Type B pancreatic cell (in vitro differentiated cells): ENCODE data around the gene DAZAP1. TPM values are rescaled to one million over a fixed set of nuclear protein-coding genes. Genes with fewer than 3 reads are reported as not detected.

Experiments used
- DNase-seq: peaks from one replicate; pipeline ENCODE4 v3.0.0; 2021; ENCODE audit warnings: mixed read lengths; ENCODE audit not compliant: unreplicated experiment; ENCODE audit errors: extremely low spot score
- H3K27ac Mint-ChIP-seq: 2 replicates; pipeline ENCODE4 v1.8.0; 2021; ENCODE audit warnings: mild to moderate bottlenecking, mixed read lengths
- H3K27me3 Mint-ChIP-seq: 2 replicates; pipeline ENCODE4 v1.8.0; 2021; ENCODE audit warnings: mixed read lengths
- H3K36me3 Mint-ChIP-seq: 2 replicates; pipeline ENCODE4 v1.8.0; 2021; ENCODE audit warnings: mixed read lengths
- H3K4me1 Mint-ChIP-seq: one replicate; pipeline ENCODE4 v1.8.0; 2021; ENCODE audit warnings: mixed read lengths; ENCODE audit not compliant: unreplicated experiment
- H3K4me3 Mint-ChIP-seq: 2 replicates; pipeline ENCODE4 v1.8.0; 2021; ENCODE audit warnings: mild to moderate bottlenecking, mixed read lengths
- H3K9me3 Mint-ChIP-seq: 2 replicates; pipeline ENCODE4 v1.8.0; 2021; ENCODE audit warnings: mixed read lengths
- CTCF ChIP-seq: fragments of 200-600 bp; sonication (generic); conservative IDR thresholded peaks from 2 replicates; pipeline ENCODE4 v1.5.0; 2021; ENCODE audit warnings: antibody characterized with exemption, mild to moderate bottlenecking
- total RNA-seq: library from RNA; stranded (reverse); gene quantifications from 2 replicates; pipeline ENCODE4 v1.2.1, GENCODE V29; 2021; ENCODE audit warnings: low replicate concordance

The DAZAP1 gene
- total RNA-seq, 1 donor from 2014 or later, result 124 TPM

GRCh38 chr19:1455336-1456120 lies 48.1 kb downstream of the DAZAP1 start:
- H3K27me3 Mint-ChIP-seq, result peaks cover 56% of the 10 kb centered on the region
- peak overlapping the region; percentile 41 for H3K4me3 Mint-ChIP-seq
- no peak overlapping the region for H3K27ac Mint-ChIP-seq
- TF ChIP-seq CTCF, result no peak
- no peak for DNase-seq
- H3K36me3 Mint-ChIP-seq, result no peaks in the 10 kb centered on the region
- no peaks in the 10 kb centered on the region for H3K9me3 Mint-ChIP-seq
- H3K4me1 Mint-ChIP-seq, result peaks cover 9% of the 10 kb centered on the region

- no peak for DNase-seq
- no peaks in the 10 kb centered on the region for H3K36me3 Mint-ChIP-seq
Measured at GRCh38 chr19:1456121-1456900, 48.9 kb downstream of the DAZAP1 start.

GRCh38 chr19:1457031-1457739 lies 49.8 kb downstream of the DAZAP1 start:
- Mint-ChIP-seq H3K9me3 (no peaks in the 10 kb centered on the region), H3K27ac (no peak overlapping the region), H3K36me3 (no peaks in the 10 kb centered on the region), H3K4me3 (no peak overlapping the region), H3K27me3 (peaks cover 39% of the 10 kb centered on the region), H3K4me1 (peaks cover 4% of the 10 kb centered on the region)
- peak; percentile 22 for TF ChIP-seq CTCF
- no peak for DNase-seq

More at GRCh38 chr19:1456121-1456900, 48.9 kb downstream of the DAZAP1 start:
- Mint-ChIP-seq H3K4me1 (peaks cover 4% of the 10 kb centered on the region), H3K27me3 (peaks cover 48% of the 10 kb centered on the region), H3K27ac (no peak overlapping the region), H3K9me3 (no peaks in the 10 kb centered on the region), H3K4me3 (no peak overlapping the region)
- TF ChIP-seq CTCF, result no peak

GRCh38 chr19:1457892-1458291 lies 50.5 kb downstream of the DAZAP1 start:
- Mint-ChIP-seq H3K27ac (no peak overlapping the region), H3K9me3 (no peaks in the 10 kb centered on the region), H3K4me1 (peaks cover 4% of the 10 kb centered on the region), H3K27me3 (peaks cover 32% of the 10 kb centered on the region), H3K4me3 (no peak overlapping the region), H3K36me3 (no peaks in the 10 kb centered on the region)
- no peak for DNase-seq
- no peak for TF ChIP-seq CTCF

- no peak for TF ChIP-seq CTCF
- no peak for DNase-seq
- Mint-ChIP-seq H3K27ac (no peak overlapping the region), H3K36me3 (no peaks in the 10 kb centered on the region), H3K4me1 (no peaks in the 10 kb centered on the region), H3K4me3 (no peak overlapping the region), H3K27me3 (peaks cover 26% of the 10 kb centered on the region), H3K9me3 (no peaks in the 10 kb centered on the region)
Measured at GRCh38 chr19:1459479-1459878, 52.1 kb downstream of the DAZAP1 start.
